Fibroblast of mammary gland (primary cell): ENCODE measurements around the gene LPIN1.
A peak's percentile ranks its signal among the peaks of the same experiment; 100 is the strongest.

Experiments
- DNase-seq: peaks from one replicate; pipeline ENCODE4 v3.0.0-alpha.2; 2010; ENCODE audit warnings: low read depth
- H3K4me3 ChIP-seq: 2 replicates; pipeline ENCODE4 v1.5.1; 2011; ENCODE audit warnings: low read depth, mild to moderate bottlenecking, low read length, moderate library complexity; ENCODE audit not compliant: control insufficient read depth
- TF ChIP-seq, protein P1 (sequence below): conservative IDR thresholded peaks from 2 replicates; pipeline ENCODE4 v1.5.1; 2011; ENCODE audit warnings: low read depth, low read length, inconsistent platforms; ENCODE audit not compliant: control insufficient read depth, insufficient read depth

Gene LPIN1

DNA sequence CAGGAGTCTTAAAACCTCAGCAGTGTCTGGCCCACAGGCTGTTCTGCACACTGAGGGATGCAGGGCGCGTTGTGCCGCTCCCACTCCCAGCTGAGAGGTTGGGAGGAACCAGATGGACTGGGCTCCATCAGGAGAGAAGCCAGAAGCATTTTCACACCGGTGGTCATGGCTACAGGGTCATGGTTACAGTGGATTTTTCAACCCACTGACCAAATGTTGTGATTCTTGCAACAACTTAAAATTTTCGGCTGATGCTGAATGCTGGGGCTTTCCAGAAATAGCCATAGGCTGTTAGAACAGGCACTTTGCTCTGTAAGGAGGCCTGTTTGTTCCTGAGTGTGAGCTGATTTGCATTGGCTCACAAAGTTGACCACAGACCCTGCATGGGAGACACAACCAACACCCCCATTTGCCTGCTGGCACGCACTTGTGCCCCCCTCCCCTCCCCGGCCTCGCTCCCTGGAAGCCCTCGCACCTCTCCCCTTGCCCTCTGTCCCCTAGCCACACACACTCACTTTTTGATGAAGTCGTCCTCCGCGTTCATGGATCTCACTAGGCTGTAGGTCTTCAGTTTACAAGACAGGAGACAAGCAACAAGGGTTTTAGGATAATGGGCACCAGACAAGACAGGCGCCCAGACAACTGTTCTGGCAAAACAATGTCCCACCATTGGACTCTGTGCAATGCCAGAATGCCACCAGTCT lies 3.4 kb downstream of the LPIN1 start:
- H3K4me3 ChIP-seq = no peak overlapping the region
- DNase-seq = peak; percentile 29
- TF ChIP-seq, protein P1, sequence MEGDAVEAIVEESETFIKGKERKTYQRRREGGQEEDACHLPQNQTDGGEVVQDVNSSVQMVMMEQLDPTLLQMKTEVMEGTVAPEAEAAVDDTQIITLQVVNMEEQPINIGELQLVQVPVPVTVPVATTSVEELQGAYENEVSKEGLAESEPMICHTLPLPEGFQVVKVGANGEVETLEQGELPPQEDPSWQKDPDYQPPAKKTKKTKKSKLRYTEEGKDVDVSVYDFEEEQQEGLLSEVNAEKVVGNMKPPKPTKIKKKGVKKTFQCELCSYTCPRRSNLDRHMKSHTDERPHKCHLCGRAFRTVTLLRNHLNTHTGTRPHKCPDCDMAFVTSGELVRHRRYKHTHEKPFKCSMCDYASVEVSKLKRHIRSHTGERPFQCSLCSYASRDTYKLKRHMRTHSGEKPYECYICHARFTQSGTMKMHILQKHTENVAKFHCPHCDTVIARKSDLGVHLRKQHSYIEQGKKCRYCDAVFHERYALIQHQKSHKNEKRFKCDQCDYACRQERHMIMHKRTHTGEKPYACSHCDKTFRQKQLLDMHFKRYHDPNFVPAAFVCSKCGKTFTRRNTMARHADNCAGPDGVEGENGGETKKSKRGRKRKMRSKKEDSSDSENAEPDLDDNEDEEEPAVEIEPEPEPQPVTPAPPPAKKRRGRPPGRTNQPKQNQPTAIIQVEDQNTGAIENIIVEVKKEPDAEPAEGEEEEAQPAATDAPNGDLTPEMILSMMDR = no peak

GRCh38 chr2:11750422-11750821 lies 4.0 kb downstream of the LPIN1 start:
- TF ChIP-seq, protein P1 = no peak
- DNase-seq = peak; percentile 52
- H3K4me3 ChIP-seq = no peak overlapping the region

DNA sequence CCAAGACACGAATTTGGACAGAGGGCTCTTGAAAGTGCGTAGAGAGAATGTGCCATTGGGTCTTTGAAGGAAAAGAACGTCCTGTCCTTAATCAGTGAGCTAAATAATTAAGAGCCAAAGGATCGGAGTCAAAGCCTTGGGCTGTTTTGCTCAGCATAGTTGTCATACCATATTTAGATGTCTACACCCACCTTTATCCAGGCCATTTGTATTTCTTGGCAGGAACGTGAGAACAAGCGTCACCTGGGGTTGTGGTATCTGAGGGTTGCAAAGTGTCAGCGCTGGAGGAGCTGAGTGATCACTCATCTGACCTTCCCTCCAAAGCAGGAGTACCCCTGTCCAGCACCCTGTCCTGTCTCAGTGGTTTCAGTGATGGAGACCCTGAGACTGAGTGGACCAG lies 4.5 kb downstream of the LPIN1 start:
- no peak overlapping the region for H3K4me3 ChIP-seq
- no peak for DNase-seq
- TF ChIP-seq, protein P1 = no peak

- DNase-seq = no peak
- no peak overlapping the region for H3K4me3 ChIP-seq
- TF ChIP-seq, protein P1 = no peak
These were observed 6.5 kb downstream of the LPIN1 start for GRCh38 chr2:11752906-11753305.

DNA sequence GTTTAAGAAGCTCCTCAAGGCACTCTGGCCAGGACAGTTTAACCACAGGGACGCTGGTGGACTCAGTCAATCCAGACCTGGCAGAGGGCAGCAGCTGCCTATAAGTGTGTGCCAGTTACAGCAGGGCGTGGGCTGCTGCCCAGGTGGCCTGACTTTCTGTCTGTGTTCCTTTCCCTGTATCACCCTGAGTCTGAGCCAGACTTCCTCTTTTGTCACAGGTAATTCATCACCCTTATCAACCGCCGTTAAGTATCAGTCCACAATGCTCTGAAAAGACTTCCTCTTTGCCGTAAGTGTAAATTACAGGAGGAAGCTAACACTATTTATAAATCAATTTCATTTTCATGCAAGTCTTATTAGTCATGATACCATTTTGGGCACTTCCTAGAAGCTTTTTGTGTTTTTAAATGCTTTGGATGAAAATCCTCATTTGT lies 7.0 kb downstream of the LPIN1 start:
- no peak overlapping the region for H3K4me3 ChIP-seq
- TF ChIP-seq, protein P1 = no peak
- DNase-seq = no peak

DNA sequence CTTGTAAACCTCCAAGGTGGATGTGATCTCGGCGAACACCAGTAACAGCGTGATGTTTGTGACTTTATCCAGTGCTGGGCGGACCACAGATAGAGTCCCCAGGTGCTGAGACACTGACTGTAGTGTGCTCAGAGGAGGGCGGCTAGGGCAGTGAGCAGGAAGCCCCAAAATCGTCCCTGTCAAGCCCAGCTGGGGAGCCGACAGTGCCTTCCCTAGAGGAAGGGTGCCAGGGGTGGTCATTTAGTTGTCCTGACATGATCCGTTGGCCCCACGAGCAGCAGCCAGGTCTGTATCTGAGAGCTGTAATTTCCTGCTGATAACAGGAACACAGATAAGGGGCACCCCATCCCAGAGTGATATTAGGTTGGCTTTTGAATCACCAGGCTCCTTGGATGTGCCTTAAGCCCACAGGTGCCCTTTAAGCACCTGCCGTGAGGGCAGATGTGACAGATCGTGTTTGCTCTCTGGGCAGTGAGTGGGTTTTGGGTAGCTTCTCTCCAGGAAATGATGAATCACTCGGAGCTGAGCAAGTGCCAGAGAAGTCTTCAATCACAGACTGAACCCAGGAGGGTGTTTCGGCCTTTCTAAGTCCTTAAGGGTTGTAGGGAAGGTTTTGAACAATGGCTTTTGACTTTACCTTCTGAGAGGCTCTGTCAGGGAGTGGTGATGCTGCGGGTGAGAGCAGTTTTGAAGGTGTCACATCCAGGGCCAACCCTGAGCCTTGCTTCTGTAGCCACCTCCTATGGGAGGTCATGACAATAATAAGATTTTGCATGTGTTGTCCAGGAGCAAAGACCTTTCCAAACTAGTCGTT lies 7.7 kb downstream of the LPIN1 start:
- TF ChIP-seq, protein P1 = no peak
- DNase-seq = peak; percentile 75
- no peak overlapping the region for H3K4me3 ChIP-seq
